Measurements from ENCODE around the gene CADM4.
"Not testable (repeated sequence)": the region's sequence is repeated elsewhere in the genome, so short reads cannot be mapped to it uniquely, and the experiment has no call there.

CADM4 gene

DNA sequence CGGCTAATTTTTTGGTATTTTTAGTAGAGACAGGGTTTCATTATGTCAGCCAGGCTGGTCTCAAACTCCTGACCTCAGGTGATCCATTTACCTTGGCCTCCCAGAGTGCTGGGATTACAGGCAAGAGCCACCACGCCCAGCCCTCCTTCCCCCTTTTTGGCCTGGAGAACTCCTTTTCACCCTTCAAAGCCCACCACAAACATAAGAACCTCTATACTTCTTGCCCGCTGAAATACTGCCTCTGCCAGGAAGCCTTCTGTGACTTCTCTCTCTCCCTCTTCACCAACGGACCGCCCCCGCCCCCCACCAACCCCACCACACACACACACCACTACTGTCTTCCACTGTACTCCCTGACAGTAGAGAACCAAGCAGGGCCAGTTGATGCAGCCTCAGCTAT is 22.7 kb downstream of the CADM4 start:
- H3K9me3 ChIP-seq (ENCODE audit: insufficient read depth, low read depth, low read length), result no peaks in the 10 kb centered on the region
- no peak overlapping the region for H3K9ac ChIP-seq (ENCODE audit: low read depth, low read length)
- no peak overlapping the region for H3K4me3 ChIP-seq (ENCODE audit: low read length)
- H3K27me3 ChIP-seq (ENCODE audit: insufficient read depth, low read length), result no peaks in the 10 kb centered on the region
- H3K36me3 ChIP-seq (ENCODE audit: insufficient read depth, low read depth, low read length), result peaks cover 22% of the 10 kb centered on the region
- no peaks in the 10 kb centered on the region; the same call in 1 of the 2 replicates for H3K4me1 ChIP-seq (ENCODE audit: insufficient read depth, low read length)
- H3K27ac ChIP-seq (ENCODE audit: low read length), result no peak overlapping the region

- no peak overlapping the region; the same call in 1 of the 2 replicates for H3K4me3 ChIP-seq (ENCODE audit: low read length)
- H3K4me1 ChIP-seq (ENCODE audit: insufficient read depth, low read length), result no peaks in the 10 kb centered on the region; the same call in 1 of the 2 replicates
- peaks cover 26% of the 10 kb centered on the region for H3K36me3 ChIP-seq (ENCODE audit: insufficient read depth, low read depth, low read length)
- H3K9me3 ChIP-seq (ENCODE audit: insufficient read depth, low read depth, low read length), result no peaks in the 10 kb centered on the region
- H3K9ac ChIP-seq (ENCODE audit: low read depth, low read length), result no peak overlapping the region
- H3K27ac ChIP-seq (ENCODE audit: low read length), result no peak overlapping the region
- no peaks in the 10 kb centered on the region for H3K27me3 ChIP-seq (ENCODE audit: insufficient read depth, low read length)
These were observed 23.3 kb downstream of the CADM4 start for GRCh38 chr19:43616306-43616705.

GRCh38 chr19:43612374-43612773 is 27.3 kb downstream of the CADM4 start:
- H3K36me3 ChIP-seq (ENCODE audit: insufficient read depth, low read depth, low read length), result peaks cover 30% of the 10 kb centered on the region

GRCh38 chr19:43611788-43612187 is 27.9 kb downstream of the CADM4 start, which contains the start of gene SRRM5:
SRRM5 (plus strand) TSS chr19:43612088; CDS start chr19:43612122, 34 bp downstream.
- Histone ChIP-seq H3K4me1 (ENCODE audit: insufficient read depth, low read length) (no peaks in the 10 kb centered on the region), H3K27me3 (ENCODE audit: insufficient read depth, low read length) (no peaks in the 10 kb centered on the region), H3K36me3 (ENCODE audit: insufficient read depth, low read depth, low read length) (peaks cover 30% of the 10 kb centered on the region), H3K4me3 (ENCODE audit: low read length) (no peak within 1 kb of the TSS), H3K9ac (ENCODE audit: low read depth, low read length) (no peak within 1 kb of the TSS), H3K27ac (ENCODE audit: low read length) (no peak within 1 kb of the TSS), H3K9me3 (ENCODE audit: insufficient read depth, low read depth, low read length) (no peaks in the 10 kb centered on the region)

More at GRCh38 chr19:43612374-43612773, 27.3 kb downstream of the CADM4 start:
- no peaks in the 10 kb centered on the region for H3K9me3 ChIP-seq (ENCODE audit: insufficient read depth, low read depth, low read length)
- H3K4me1 ChIP-seq (ENCODE audit: insufficient read depth, low read length), result no peaks in the 10 kb centered on the region
- no peak overlapping the region for H3K9ac ChIP-seq (ENCODE audit: low read depth, low read length)
- no peaks in the 10 kb centered on the region for H3K27me3 ChIP-seq (ENCODE audit: insufficient read depth, low read length)
- H3K4me3 ChIP-seq (ENCODE audit: low read length), result no peak overlapping the region
- H3K27ac ChIP-seq (ENCODE audit: low read length), result no peak overlapping the region

GRCh38 chr19:43610493-43610892 is 29.2 kb downstream of the CADM4 start:
- H3K27me3 ChIP-seq (ENCODE audit: insufficient read depth, low read length), result no peaks in the 10 kb centered on the region
- H3K36me3 ChIP-seq (ENCODE audit: insufficient read depth, low read depth, low read length), result peaks cover 30% of the 10 kb centered on the region
- no peak overlapping the region for H3K9ac ChIP-seq (ENCODE audit: low read depth, low read length)
- H3K9me3 ChIP-seq (ENCODE audit: insufficient read depth, low read depth, low read length), result no peaks in the 10 kb centered on the region
- no peak overlapping the region for H3K4me3 ChIP-seq (ENCODE audit: low read length)
- no peak overlapping the region for H3K27ac ChIP-seq (ENCODE audit: low read length)
- H3K4me1 ChIP-seq (ENCODE audit: insufficient read depth, low read length), result no peaks in the 10 kb centered on the region

DNA sequence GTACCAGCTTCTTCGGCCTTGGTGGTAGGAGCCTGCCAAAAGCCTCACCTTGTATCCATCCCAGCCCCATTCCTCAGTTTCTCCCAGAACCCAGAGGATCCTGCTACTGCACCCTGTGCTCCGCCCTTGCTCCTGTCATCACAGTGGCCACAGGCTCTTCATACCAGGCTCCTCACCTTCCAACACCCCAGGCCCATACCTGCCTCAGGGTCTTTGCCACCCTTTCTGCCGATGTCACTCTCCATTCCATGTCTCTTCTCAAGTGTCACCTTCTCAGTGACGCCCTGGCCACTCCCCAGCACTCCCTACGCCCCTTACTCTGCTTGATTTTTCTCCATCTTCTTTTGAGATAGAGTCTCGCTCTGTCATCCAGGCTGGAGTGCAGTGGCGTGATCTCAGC is 29.8 kb downstream of the CADM4 start:
- Histone ChIP-seq H3K4me1 (ENCODE audit: insufficient read depth, low read length) (no peaks in the 10 kb centered on the region), H3K9ac (ENCODE audit: low read depth, low read length) (no peak overlapping the region), H3K27ac (ENCODE audit: low read length) (no peak overlapping the region), H3K9me3 (ENCODE audit: insufficient read depth, low read depth, low read length) (no peaks in the 10 kb centered on the region), H3K36me3 (ENCODE audit: insufficient read depth, low read depth, low read length) (peaks cover 30% of the 10 kb centered on the region), H3K27me3 (ENCODE audit: insufficient read depth, low read length) (no peaks in the 10 kb centered on the region), H3K4me3 (ENCODE audit: low read length) (no peak overlapping the region)

DNA sequence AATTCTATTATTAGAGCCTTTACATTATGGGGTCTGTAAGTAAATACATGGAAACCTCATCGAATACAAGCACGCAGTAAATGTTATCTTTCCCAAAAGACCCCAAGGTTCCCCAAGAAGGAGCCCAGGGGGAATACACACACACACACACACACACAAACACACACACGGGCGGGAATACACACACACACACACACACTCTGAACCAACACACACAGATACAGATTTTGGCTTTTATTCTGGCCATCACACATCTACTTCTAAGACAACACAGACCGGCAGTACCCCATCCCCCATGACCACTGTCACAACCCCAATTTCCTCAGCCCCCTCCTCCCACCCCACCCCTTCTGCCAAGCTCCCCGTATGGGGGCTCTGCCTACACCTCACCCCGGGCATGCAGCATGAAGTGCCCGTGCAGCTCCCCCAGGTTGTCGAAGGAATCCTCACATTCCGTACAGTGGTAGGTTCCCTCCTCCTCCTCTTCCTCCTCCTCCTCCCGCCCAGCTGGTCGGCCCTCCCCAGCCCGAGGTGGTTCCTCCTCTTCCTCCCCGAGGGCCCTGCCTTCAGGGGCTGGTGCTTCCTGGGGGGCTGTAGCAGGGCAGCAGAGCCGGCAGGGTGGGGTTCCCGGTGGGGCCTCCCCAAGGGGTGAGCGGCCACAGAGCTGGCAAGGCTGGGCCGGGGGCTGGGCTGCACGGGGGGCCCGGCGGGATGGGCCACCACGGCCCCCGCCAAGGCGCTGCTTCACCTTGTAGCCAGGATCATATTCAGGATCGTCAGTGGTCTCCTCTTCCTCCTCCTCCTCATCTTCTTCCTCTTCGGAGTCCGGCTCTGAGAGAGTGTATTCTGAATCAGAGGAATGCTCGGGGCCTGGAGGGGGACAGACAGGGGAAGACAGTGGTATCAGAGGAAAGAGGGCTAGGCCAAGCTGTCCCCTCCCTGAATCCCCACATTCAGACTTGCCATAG is 32.1 kb downstream of the CADM4 start:
- H3K27ac ChIP-seq (ENCODE audit: low read length), result no peak overlapping the region
- H3K4me1 ChIP-seq (ENCODE audit: insufficient read depth, low read length), result no peaks in the 10 kb centered on the region

GRCh38 chr19:43606569-43607229 is 33.0 kb downstream of the CADM4 start:
- Histone ChIP-seq H3K27ac (ENCODE audit: low read length) (no peak overlapping the region), H3K4me1 (ENCODE audit: insufficient read depth, low read length) (no peaks in the 10 kb centered on the region), H3K4me3 (ENCODE audit: low read length) (no peak overlapping the region), H3K9me3 (ENCODE audit: insufficient read depth, low read depth, low read length) (no peaks in the 10 kb centered on the region), H3K9ac (ENCODE audit: low read depth, low read length) (no peak overlapping the region), H3K36me3 (ENCODE audit: insufficient read depth, low read depth, low read length) (peaks cover 6% of the 10 kb centered on the region; the same call in 1 of the 2 replicates), H3K27me3 (ENCODE audit: insufficient read depth, low read length) (no peaks in the 10 kb centered on the region)

More for the DNA sequence above, 32.1 kb downstream of the CADM4 start:
- Histone ChIP-seq H3K9ac (ENCODE audit: low read depth, low read length) (no peak overlapping the region), H3K27me3 (ENCODE audit: insufficient read depth, low read length) (no peaks in the 10 kb centered on the region), H3K9me3 (ENCODE audit: insufficient read depth, low read depth, low read length) (no peaks in the 10 kb centered on the region), H3K4me3 (ENCODE audit: low read length) (no peak overlapping the region), H3K36me3 (ENCODE audit: insufficient read depth, low read depth, low read length) (peaks cover 13% of the 10 kb centered on the region; the same call in 1 of the 2 replicates)

DNA sequence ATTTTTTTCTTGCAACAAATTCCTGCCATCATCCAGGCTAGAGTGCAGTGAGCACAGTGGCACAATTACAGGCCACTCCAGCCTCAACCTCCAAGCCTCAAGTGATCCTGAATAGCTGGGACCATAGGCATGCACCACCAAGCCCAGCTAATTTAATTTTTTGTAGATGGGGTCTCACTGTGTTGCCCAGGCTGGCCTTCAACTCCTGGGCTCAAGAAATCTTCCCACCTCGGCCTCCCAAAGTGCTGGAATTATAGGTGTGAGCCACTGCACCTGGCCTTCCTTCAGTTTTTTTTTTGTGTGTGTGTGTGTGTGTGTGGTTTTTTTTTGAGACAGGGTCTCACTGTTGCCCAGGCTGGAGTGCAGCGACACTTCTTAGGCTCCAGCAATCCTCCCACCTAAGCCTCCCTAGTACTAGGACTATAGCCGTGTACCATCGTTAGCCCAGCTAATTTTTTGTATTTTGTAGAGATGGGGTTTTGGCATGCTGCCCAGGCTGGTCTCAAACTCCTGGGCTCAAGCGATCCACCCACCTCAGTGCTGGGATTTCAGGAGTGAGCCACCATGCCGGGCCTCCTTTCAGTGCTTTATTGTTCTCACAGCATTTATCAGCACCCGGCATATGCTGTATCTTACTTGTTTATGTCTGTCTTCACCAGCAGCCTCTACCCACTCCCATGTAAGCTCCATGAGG is 33.6 kb downstream of the CADM4 start:
- no peaks in the 10 kb centered on the region for H3K4me1 ChIP-seq (ENCODE audit: insufficient read depth, low read length)

DNA sequence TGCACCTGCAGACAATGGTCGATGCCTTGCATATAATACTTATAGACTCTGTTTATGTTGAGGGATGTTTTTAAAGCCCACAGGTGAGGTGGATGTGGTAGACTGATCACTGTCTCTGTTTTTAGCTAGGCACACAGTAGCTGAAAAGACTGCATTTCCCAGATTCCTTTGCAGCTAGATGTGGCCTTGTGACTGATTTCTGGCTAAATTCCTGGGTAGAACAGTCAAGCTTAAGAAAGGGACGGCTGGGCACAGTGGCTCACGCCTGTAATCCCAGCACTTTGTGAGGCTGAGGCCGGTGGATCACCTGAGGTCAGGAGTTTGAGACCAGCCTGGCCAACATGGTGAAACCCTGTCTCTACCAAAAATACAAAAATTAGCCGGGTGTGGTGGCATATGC is 39.3 kb downstream of the CADM4 start:
- not testable (repeated sequence) for H3K27ac ChIP-seq (ENCODE audit: low read length); H3K4me1 ChIP-seq (ENCODE audit: insufficient read depth, low read length); H3K9ac ChIP-seq (ENCODE audit: low read depth, low read length); H3K27me3 ChIP-seq (ENCODE audit: insufficient read depth, low read length); H3K4me3 ChIP-seq (ENCODE audit: low read length); H3K9me3 ChIP-seq (ENCODE audit: insufficient read depth, low read depth, low read length)
- peaks cover 33% of the 10 kb centered on the region for H3K36me3 ChIP-seq (ENCODE audit: insufficient read depth, low read depth, low read length)

More for the DNA sequence above, 33.6 kb downstream of the CADM4 start:
- H3K36me3 ChIP-seq (ENCODE audit: insufficient read depth, low read depth, low read length), result peaks cover 11% of the 10 kb centered on the region; the same call in 1 of the 2 replicates
- no peak overlapping the region for H3K4me3 ChIP-seq (ENCODE audit: low read length)
- no peak overlapping the region for H3K9ac ChIP-seq (ENCODE audit: low read depth, low read length)
- no peak overlapping the region for H3K27ac ChIP-seq (ENCODE audit: low read length)
- no peaks in the 10 kb centered on the region for H3K27me3 ChIP-seq (ENCODE audit: insufficient read depth, low read length)
- no peaks in the 10 kb centered on the region for H3K9me3 ChIP-seq (ENCODE audit: insufficient read depth, low read depth, low read length)

DNA sequence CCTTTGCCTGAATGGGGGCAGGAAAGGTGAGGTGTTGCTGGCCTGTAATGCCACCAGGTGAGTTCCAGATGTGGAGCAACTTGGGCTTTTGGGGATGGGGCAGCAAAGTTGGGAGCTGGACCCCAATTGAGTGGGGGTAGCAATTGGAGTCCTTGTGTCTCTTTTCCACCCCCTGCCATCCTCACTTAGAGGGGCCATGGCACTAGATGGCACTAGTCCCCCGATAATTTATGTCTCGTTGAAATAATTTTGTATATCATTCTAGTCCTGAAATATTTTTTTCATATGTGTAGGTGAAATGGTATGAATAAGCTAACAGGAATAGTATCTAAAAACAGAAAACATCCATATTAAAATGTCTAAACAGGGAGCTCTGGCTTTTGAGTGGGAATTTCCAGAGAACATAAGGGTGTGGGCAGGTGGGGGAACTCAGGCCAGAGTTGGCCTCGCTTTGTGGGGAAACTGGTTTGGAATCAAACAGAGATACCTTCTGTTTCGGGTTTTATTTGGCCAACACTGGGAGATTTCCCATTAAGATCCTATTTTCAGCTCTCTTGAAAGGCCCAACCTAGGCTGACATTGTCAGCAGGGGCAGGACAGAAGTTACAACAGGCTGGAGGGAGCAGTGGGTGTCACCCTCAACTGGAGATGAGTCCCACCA is 39.9 kb downstream of the CADM4 start:
- no peak overlapping the region for H3K27ac ChIP-seq (ENCODE audit: low read length)
- H3K9me3 ChIP-seq (ENCODE audit: insufficient read depth, low read depth, low read length), result no peaks in the 10 kb centered on the region
- H3K36me3 ChIP-seq (ENCODE audit: insufficient read depth, low read depth, low read length), result peaks cover 33% of the 10 kb centered on the region
- H3K27me3 ChIP-seq (ENCODE audit: insufficient read depth, low read length), result no peaks in the 10 kb centered on the region
- H3K9ac ChIP-seq (ENCODE audit: low read depth, low read length), result no peak overlapping the region
- peaks cover 7% of the 10 kb centered on the region; the same call in 1 of the 2 replicates for H3K4me1 ChIP-seq (ENCODE audit: insufficient read depth, low read length)
- no peak overlapping the region for H3K4me3 ChIP-seq (ENCODE audit: low read length)

Measured in iPS-20b (cell line).